OCI-LY3 (cell line): ENCODE results near the gene DISP3.

Experiments
- EZH2phosphoT487 ChIP-seq: fragments of 200-600 bp; shearing (Covaris generic); IDR thresholded peaks from 2 replicates; pipeline ENCODE4 v1.6.1; 2018; ENCODE audit warnings: antibody characterized with exemption, mixed run types, low read depth
- TF ChIP-seq, protein P1 (sequence below): fragments of 200-600, 300-600 bp; sonication (generic); IDR thresholded peaks from 2 replicates; pipeline ENCODE4 v1.5.1; 2014; ENCODE audit warnings: antibody characterized with exemption, low read length, low read depth

DNA sequence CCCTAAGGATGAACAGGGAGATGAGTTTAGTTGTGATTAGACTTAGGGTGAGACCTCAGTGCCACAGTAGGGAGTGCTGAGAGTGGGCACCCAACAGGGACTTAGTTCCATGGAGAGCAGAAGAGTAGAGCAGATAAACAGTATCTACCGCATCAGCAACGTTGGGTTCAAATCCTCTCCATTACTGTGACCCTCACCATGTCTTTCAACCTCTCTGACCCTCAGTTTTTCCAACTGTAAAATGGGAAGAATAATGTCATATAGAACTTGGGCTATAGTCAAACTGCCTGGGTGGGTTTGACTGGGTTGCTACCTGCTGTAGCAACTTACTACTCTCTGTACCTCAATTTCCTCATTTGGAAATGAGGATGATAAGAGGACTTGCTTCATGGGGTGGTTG is 6.7 kb upstream of the DISP3 start:
- TF ChIP-seq, protein P1, sequence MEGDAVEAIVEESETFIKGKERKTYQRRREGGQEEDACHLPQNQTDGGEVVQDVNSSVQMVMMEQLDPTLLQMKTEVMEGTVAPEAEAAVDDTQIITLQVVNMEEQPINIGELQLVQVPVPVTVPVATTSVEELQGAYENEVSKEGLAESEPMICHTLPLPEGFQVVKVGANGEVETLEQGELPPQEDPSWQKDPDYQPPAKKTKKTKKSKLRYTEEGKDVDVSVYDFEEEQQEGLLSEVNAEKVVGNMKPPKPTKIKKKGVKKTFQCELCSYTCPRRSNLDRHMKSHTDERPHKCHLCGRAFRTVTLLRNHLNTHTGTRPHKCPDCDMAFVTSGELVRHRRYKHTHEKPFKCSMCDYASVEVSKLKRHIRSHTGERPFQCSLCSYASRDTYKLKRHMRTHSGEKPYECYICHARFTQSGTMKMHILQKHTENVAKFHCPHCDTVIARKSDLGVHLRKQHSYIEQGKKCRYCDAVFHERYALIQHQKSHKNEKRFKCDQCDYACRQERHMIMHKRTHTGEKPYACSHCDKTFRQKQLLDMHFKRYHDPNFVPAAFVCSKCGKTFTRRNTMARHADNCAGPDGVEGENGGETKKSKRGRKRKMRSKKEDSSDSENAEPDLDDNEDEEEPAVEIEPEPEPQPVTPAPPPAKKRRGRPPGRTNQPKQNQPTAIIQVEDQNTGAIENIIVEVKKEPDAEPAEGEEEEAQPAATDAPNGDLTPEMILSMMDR, result no peak
- no peak for TF ChIP-seq EZH2phosphoT487
